GM12892 (cell line): ENCODE data around the gene SERINC3.

ENCODE experiments used
- POLR2A ChIP-seq: IDR thresholded peaks from 2 replicates; pipeline ENCODE4 v1.6.1; 2011; ENCODE audit warnings: low read depth, low read length, control low read depth
- POLR2AphosphoS5 ChIP-seq: IDR thresholded peaks from 2 replicates; pipeline ENCODE4 v1.6.1; 2011; ENCODE audit warnings: low read depth, low read length, control low read depth
- TAF1 ChIP-seq: IDR thresholded peaks from 2 replicates; pipeline ENCODE4 v1.6.1; 2011; ENCODE audit warnings: low read depth, mild to moderate bottlenecking, control low read depth, low read length, borderline replicate concordance

DNA sequence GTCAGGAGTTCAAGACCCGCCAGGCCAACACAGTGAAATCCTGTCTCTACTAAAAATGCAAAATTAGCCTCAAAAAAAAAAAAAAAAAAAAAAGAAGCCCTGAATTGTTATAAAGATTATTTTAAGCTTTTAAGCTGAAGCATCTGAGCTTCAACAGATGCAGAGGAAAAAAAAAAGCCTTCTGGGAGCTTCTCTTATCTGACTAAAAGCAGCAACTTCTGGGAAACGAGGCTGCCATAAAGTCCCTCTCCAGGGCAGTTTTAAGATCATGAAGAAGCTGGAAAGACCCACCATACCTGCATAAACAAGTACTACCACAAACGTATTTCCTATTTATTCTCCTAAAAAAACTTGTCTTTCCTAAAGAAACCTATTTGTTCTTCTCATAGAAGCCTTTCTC lies 3.6 kb downstream of the SERINC3 start:
- no peak for TF ChIP-seq POLR2A
- TF ChIP-seq TAF1: no peak
- TF ChIP-seq POLR2AphosphoS5: no peak
